ENCODE data around the gene SECISBP2L. TPM values are rescaled to one million over a fixed set of nuclear protein-coding genes. Genes with fewer than 3 reads are reported as not detected.
A peak's percentile ranks its signal among the peaks of the same experiment; 100 is the strongest.

SECISBP2L gene
- total and polyA plus RNA-seq, 9 of the 15 experiments (the other 6 are each of a cell fraction or from before 2014, with no cell fraction given) = 0.55 to 14.1 (median 10.4) TPM

- H3K4me2 ChIP-seq (ENCODE audit: insufficient read depth, low read length) = no peak overlapping the region
Measured at GRCh38 chr15:48941904-48942303, 104.3 kb downstream of the SECISBP2L start.

More at GRCh38 chr15:48941904-48942303, 104.3 kb downstream of the SECISBP2L start:
- TF ChIP-seq HMGXB4 (CRISPR knock-in tag; IDR thresholded peaks at IDR 0.05) = no peak
- TF ChIP-seq ARNT (IDR thresholded peaks at IDR 0.05) = no peak
- no peak for TF ChIP-seq NR2C2 (CRISPR knock-in tag; IDR thresholded peaks at IDR 0.05)
- TF ChIP-seq NR2C2 (tag; IDR thresholded peaks at IDR 0.05) = peak; percentile 37; the same call in 1 of the 2 replicates
- peak; percentile 38; the same call in 1 of the 2 replicates for TF ChIP-seq ATF3 (IDR thresholded peaks at IDR 0.05)
- no peak for TF ChIP-seq ATF3 (CRISPR knock-in tag; conservative IDR thresholded peaks at IDR 0.05)
- TF ChIP-seq PKNOX1 (IDR thresholded peaks at IDR 0.05) = peak; percentile 32; the same call in 1 of the 2 replicates
- TF ChIP-seq CEBPG (CRISPR knock-in tag; IDR thresholded peaks at IDR 0.05) = 0 out of 2 replicates have a peak, but pooled peaks have one; percentile 21
- peak; percentile 44 to 86; a peak in 2 of 4 replicates for TF ChIP-seq CEBPG (tag; conservative IDR thresholded peaks at IDR 0.05 in 1 of 2, IDR thresholded peaks at IDR 0.05 in 1 of 2)
- TF ChIP-seq TRIM24 (IDR thresholded peaks at IDR 0.05) = peak; percentile 20 to 66; a peak in 2 of 4 replicates
- TF ChIP-seq VEZF1 (CRISPR knock-in tag; IDR thresholded peaks at IDR 0.05) = no peak
- TF ChIP-seq ZNF583 (CRISPR knock-in tag; IDR thresholded peaks at IDR 0.05) = no peak
- Histone ChIP-seq H3K27ac (ENCODE audit: extremely low read depth, low read depth, low read length) (no peak overlapping the region), H3K9ac (ENCODE audit: insufficient read depth in 1 of 2, low read depth in 2 of 2, low read length in 2 of 2) (no peak overlapping the region), H3K27me3 (ENCODE audit: control insufficient read depth in 2 of 2, insufficient read depth in 2 of 2, low read length in 2 of 2) (no peaks in the 10 kb centered on the region; a peak in 1 of 5 replicates), H3K79me2 (ENCODE audit: control insufficient read depth, insufficient read depth, low read length) (no peaks in the 10 kb centered on the region), H3K36me3 (ENCODE audit: control insufficient read depth, insufficient read depth, low read length) (no peaks in the 10 kb centered on the region), H3K9me3 (replicated peaks; ENCODE audit: control insufficient read depth, insufficient read depth, low read depth, low read length) (no peaks in the 10 kb centered on the region), H4K20me1 (replicated peaks; ENCODE audit: control insufficient read depth, insufficient read depth, low read length) (no peaks in the 10 kb centered on the region), H3K4me3 (no peak overlapping the region), H2AFZ (ENCODE audit: low read depth, low read length) (no peak overlapping the region), H3K9me1 (ENCODE audit: control insufficient read depth, insufficient read depth, low read length) (no peaks in the 10 kb centered on the region), H3K4me1 (replicated peaks in 1 of 2; ENCODE audit: control insufficient read depth in 2 of 2, insufficient read depth in 2 of 2, low read length in 2 of 2) (no peaks in the 10 kb centered on the region; a peak in 1 of 5 replicates)
- BruUV-seq (replicated peaks) = no TSS peak
- 3% methylated on average over 5 of the region's 5 CpGs for WGBS (ENCODE audit: insufficient coverage, low coverage, missing lambda C conversion rate)
- ATAC-seq = no peak
- POLR2A ChIA-PET = no interaction called here
- in situ Hi-C loops (cut with MboI) (no loop called here), intact Hi-C loops (cut with micrococcal nuclease) (no loop called here)
- FAIRE-seq = no peak
- CTCF ChIA-PET (ENCODE audit: low intra/inter-chr PET ratio) = no interaction called here
- no peak for DNase-seq (ENCODE audit: extremely low read depth in 1 of 4, low spot score in 3 of 4)
